OCI-LY3 (cell line): Measurements from ENCODE around the gene PLTP.

Source experiments
- H2AFZ ChIP-seq: fragments of 200-600, 300-600 bp; shearing (Covaris generic); 2 replicates; pipeline ENCODE4 v1.6.0; 2014; ENCODE audit warnings: antibody characterized with exemption, low read depth, low read length
- H3K27ac ChIP-seq: fragments of 200-600, 300-600 bp; sonication (generic); 2 replicates; pipeline ENCODE4 v1.5.1; 2014; ENCODE audit warnings: mild to moderate bottlenecking, low read length, moderate library complexity, mixed read lengths
- H3K27me3 ChIP-seq: fragments of 200-600, 300-600 bp; sonication (generic); 2 replicates; pipeline ENCODE4 v1.6.1; 2014; ENCODE audit warnings: low read depth, low read length, mixed read lengths
- H3K36me3 ChIP-seq: fragments of 200-600, 300-600 bp; sonication (generic); replicated peaks from 2 replicates; pipeline ENCODE3; 2014; ENCODE audit warnings: low read depth, low read length, mixed read lengths
- H3K4me1 ChIP-seq: fragments of 300-600, 200-600 bp; sonication (generic); 2 replicates; pipeline ENCODE4 v1.6.1; 2014; ENCODE audit warnings: low read length, mixed read lengths
- H3K4me2 ChIP-seq: fragments of 200-600, 300-600 bp; sonication (generic); 2 replicates; pipeline ENCODE4 v1.6.1; 2014; ENCODE audit warnings: low read length, mixed read lengths
- H3K4me3 ChIP-seq: fragments of 300-600, 200-600 bp; sonication (generic); 2 replicates; pipeline ENCODE4 v1.5.1; 2014; ENCODE audit warnings: antibody characterized with exemption, mild to moderate bottlenecking, low read length, moderate library complexity
- H3K79me2 ChIP-seq: fragments of 300-600, 200-600 bp; shearing (Covaris generic); 2 replicates; pipeline ENCODE4 v1.6.1; 2014; ENCODE audit warnings: mild to moderate bottlenecking, low read length, mixed read lengths
- H3K9ac ChIP-seq: fragments of 300-600, 200-600 bp; shearing (Covaris generic); 2 replicates; pipeline ENCODE4 v1.6.0; 2014; ENCODE audit warnings: mild to moderate bottlenecking, low read length, moderate library complexity
- H3K9me3 ChIP-seq: fragments of 200-600, 300-600 bp; shearing (Covaris generic); 2 replicates; pipeline ENCODE4 v1.6.1; 2014; ENCODE audit warnings: low read length, mixed read lengths; ENCODE audit not compliant: insufficient read depth
- H4K20me1 ChIP-seq: fragments of 200-600, 300-600 bp; sonication (generic); 2 replicates; pipeline ENCODE4 v1.6.1; 2016; ENCODE audit warnings: low read length, mixed read lengths; ENCODE audit not compliant: insufficient read depth
- EZH2phosphoT487 ChIP-seq: fragments of 200-600 bp; shearing (Covaris generic); IDR thresholded peaks from 2 replicates; pipeline ENCODE4 v1.6.1; 2018; ENCODE audit warnings: antibody characterized with exemption, mixed run types, low read depth
- TF ChIP-seq, protein P1 (sequence below): fragments of 200-600, 300-600 bp; sonication (generic); IDR thresholded peaks from 2 replicates; pipeline ENCODE4 v1.5.1; 2014; ENCODE audit warnings: antibody characterized with exemption, low read length, low read depth

The PLTP gene

DNA sequence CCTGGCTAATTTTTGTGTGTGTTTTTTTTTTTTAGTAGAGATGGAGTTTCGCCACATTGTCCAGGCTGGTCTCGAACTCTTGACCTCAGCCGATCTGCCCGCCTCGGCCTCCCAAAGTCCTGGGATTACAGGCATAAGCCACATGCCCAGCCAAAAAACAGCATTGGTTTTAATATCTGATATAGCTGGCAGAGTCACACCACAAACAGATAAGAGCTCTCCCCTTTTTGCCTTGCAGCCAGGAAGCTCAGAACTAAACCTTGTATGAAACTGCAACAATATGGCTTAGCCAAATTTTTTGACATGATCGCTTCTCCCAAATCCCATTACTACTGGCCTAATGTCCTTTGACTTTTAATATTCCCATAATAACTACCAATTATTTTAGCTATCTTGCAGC, 59.6 kb downstream of the PLTP start:
- Histone ChIP-seq H3K4me2 (no peak overlapping the region), H3K79me2 (peaks cover 14% of the 10 kb centered on the region), H3K9me3 (no peaks in the 10 kb centered on the region), H3K4me1 (peaks cover 7% of the 10 kb centered on the region), H3K9ac (no peak overlapping the region), H3K27ac (no peak overlapping the region), H3K36me3 (peaks cover 7% of the 10 kb centered on the region), H3K4me3 (no peak overlapping the region), H3K27me3 (no peaks in the 10 kb centered on the region), H4K20me1 (no peaks in the 10 kb centered on the region), H2AFZ (no peak overlapping the region)
- TF ChIP-seq EZH2phosphoT487, result no peak
- TF ChIP-seq, protein P1, sequence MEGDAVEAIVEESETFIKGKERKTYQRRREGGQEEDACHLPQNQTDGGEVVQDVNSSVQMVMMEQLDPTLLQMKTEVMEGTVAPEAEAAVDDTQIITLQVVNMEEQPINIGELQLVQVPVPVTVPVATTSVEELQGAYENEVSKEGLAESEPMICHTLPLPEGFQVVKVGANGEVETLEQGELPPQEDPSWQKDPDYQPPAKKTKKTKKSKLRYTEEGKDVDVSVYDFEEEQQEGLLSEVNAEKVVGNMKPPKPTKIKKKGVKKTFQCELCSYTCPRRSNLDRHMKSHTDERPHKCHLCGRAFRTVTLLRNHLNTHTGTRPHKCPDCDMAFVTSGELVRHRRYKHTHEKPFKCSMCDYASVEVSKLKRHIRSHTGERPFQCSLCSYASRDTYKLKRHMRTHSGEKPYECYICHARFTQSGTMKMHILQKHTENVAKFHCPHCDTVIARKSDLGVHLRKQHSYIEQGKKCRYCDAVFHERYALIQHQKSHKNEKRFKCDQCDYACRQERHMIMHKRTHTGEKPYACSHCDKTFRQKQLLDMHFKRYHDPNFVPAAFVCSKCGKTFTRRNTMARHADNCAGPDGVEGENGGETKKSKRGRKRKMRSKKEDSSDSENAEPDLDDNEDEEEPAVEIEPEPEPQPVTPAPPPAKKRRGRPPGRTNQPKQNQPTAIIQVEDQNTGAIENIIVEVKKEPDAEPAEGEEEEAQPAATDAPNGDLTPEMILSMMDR, result no peak

DNA sequence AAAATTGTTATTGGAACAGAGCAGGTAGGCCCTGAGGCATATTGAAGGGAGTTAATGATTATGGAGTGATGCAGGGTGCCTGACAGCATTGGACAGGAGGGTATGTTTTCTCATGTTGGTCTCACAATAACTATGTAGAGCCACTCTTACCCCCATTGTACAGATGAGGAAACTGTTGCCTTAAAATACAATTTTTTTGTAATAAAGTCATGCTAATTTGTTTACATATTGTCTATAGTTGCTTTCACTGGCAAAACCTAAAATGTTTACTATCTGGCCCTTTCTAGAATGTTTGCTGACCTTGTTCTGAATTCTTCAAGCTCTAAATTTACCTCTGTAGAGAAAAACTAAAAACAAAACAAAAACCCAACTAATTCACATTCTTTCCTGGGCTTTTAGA, 60.5 kb downstream of the PLTP start:
- peaks cover 6% of the 10 kb centered on the region for H3K4me1 ChIP-seq
- H3K9ac ChIP-seq, result no peak overlapping the region
- H3K27me3 ChIP-seq, result no peaks in the 10 kb centered on the region
- H3K79me2 ChIP-seq, result peaks cover 8% of the 10 kb centered on the region
- no peak overlapping the region for H2AFZ ChIP-seq
- H3K9me3 ChIP-seq, result no peaks in the 10 kb centered on the region
- no peaks in the 10 kb centered on the region for H4K20me1 ChIP-seq
- peaks cover 7% of the 10 kb centered on the region for H3K36me3 ChIP-seq
- no peak overlapping the region for H3K4me3 ChIP-seq
- no peak overlapping the region for H3K4me2 ChIP-seq
- no peak overlapping the region for H3K27ac ChIP-seq
- no peak for TF ChIP-seq EZH2phosphoT487
- TF ChIP-seq, protein P1, result no peak

DNA sequence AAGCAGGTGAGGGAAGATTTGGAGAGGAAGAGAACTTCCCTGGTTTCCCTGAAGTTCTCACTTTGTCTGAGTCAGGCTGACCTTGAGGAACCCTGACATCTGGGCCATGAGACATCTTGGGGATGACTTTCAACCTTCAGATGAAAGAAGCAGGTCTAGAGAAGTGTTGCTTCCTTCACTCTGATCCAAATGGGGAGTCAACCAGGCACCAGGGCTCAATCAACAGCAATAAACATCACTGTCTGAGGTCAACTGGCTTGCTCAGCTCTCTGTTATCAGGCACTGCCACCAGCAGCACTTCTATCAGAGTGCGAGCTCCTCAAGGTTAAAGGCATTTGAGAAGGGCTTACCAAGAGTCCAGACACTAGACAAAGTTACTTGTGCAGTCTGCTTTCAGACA, 61.0 kb downstream of the PLTP start:
- Histone ChIP-seq H3K27ac (no peak overlapping the region), H4K20me1 (no peaks in the 10 kb centered on the region)

DNA sequence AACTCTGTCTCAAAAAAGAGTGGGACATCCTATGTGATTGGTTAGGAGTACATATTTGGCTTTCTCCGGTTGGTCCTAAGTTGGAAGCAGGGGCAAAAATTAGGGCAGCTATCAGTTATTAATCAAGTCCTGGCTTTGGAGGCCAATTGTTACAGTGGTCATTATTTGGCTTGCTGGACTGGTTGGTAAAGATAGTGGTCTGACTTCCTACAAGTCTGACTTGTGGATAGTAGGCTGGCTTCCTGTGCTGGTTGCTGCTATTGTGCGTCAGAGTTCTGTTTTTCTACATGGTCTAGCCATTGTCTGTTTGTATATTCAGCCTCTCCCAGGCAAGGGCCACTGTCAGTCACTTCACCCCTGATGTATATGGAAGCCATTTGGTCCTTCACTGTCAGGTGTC, 61.7 kb downstream of the PLTP start:
- H4K20me1 ChIP-seq, result no peaks in the 10 kb centered on the region
- H3K27me3 ChIP-seq, result no peaks in the 10 kb centered on the region
- H3K27ac ChIP-seq, result no peak overlapping the region
- no peaks in the 10 kb centered on the region for H3K79me2 ChIP-seq
- no peak overlapping the region for H3K9ac ChIP-seq
- H3K4me3 ChIP-seq, result no peak overlapping the region
- no peaks in the 10 kb centered on the region for H3K4me1 ChIP-seq
- no peak overlapping the region for H3K4me2 ChIP-seq
- peaks cover 9% of the 10 kb centered on the region for H3K36me3 ChIP-seq
- TF ChIP-seq EZH2phosphoT487, result no peak
- TF ChIP-seq, protein P1, result no peak
- no peak overlapping the region for H2AFZ ChIP-seq
- H3K9me3 ChIP-seq, result no peaks in the 10 kb centered on the region

More for the DNA sequence above, 61.0 kb downstream of the PLTP start:
- Histone ChIP-seq H3K9me3 (no peaks in the 10 kb centered on the region), H3K79me2 (peaks cover 2% of the 10 kb centered on the region; the same call in 1 of the 2 replicates), H3K4me1 (no peaks in the 10 kb centered on the region), H3K27me3 (no peaks in the 10 kb centered on the region), H3K9ac (no peak overlapping the region), H3K4me3 (no peak overlapping the region), H2AFZ (no peak overlapping the region), H3K36me3 (peaks cover 7% of the 10 kb centered on the region), H3K4me2 (no peak overlapping the region)
- TF ChIP-seq, protein P1, result no peak
- TF ChIP-seq EZH2phosphoT487, result no peak
